Mesendoderm (in vitro differentiated cells): ENCODE data around the gene SLC6A20.

ENCODE experiments used
- DNase-seq: peaks from one replicate; pipeline ENCODE4 v3.0.0; 2013
- H2AK5ac ChIP-seq: 2 replicates; pipeline ENCODE4 v1.6.1; 2013; ENCODE audit warnings: low read length, inconsistent platforms
- H2BK120ac ChIP-seq: 2 replicates; pipeline ENCODE4 v1.6.1; 2013; ENCODE audit warnings: low read depth, mild to moderate bottlenecking, low read length, moderate library complexity, mixed read lengths
- H2BK15ac ChIP-seq: replicated peaks from 2 replicates; pipeline ENCODE4 v1.6.1; 2013; ENCODE audit warnings: low read depth, mild to moderate bottlenecking, moderate library complexity
- H2BK5ac ChIP-seq: 2 replicates; pipeline ENCODE4 v1.6.1; 2013; ENCODE audit warnings: low read length, inconsistent platforms
- H3K18ac ChIP-seq: 2 replicates; pipeline ENCODE4 v1.6.1; 2013; ENCODE audit warnings: mild to moderate bottlenecking, low read length, mixed read lengths
- H3K23ac ChIP-seq: one replicate; pipeline ENCODE4 v1.6.1; 2013; ENCODE audit warnings: low read length
- H3K27ac ChIP-seq: 2 replicates; pipeline ENCODE4 v1.5.1; 2013; ENCODE audit warnings: low read depth, mild to moderate bottlenecking, inconsistent platforms, low read length, moderate library complexity
- H3K27me3 ChIP-seq: 2 replicates; pipeline ENCODE4 v1.6.1; 2013; ENCODE audit warnings: low read length, control low read depth, mild to moderate bottlenecking, inconsistent platforms; ENCODE audit not compliant: insufficient read depth, poor library complexity
- H3K36me3 ChIP-seq: 2 replicates; pipeline ENCODE4 v1.6.1; 2013; ENCODE audit warnings: low read length, inconsistent platforms; ENCODE audit not compliant: control insufficient read depth, insufficient read depth
- H3K4ac ChIP-seq: one replicate; pipeline ENCODE4 v1.6.1; 2013; ENCODE audit warnings: low read depth, mild to moderate bottlenecking, low read length, moderate library complexity
- H3K4me1 ChIP-seq: 2 replicates; pipeline ENCODE4 v1.6.1; 2013; ENCODE audit warnings: low read depth, low read length, inconsistent platforms; ENCODE audit not compliant: control insufficient read depth
- H3K4me2 ChIP-seq: 2 replicates; pipeline ENCODE4 v1.6.1; 2013; ENCODE audit warnings: low read length
- H3K4me3 ChIP-seq: 2 replicates; pipeline ENCODE4 v1.5.1; 2013; ENCODE audit warnings: mild to moderate bottlenecking, low read length
- H3K56ac ChIP-seq: one replicate; pipeline ENCODE4 v1.6.1; 2013; ENCODE audit warnings: low read length
- H3K79me1 ChIP-seq: 2 replicates; pipeline ENCODE4 v1.6.1; 2013; ENCODE audit warnings: low read length, inconsistent platforms
- H3K79me2 ChIP-seq: 2 replicates; pipeline ENCODE4 v1.6.1; 2013; ENCODE audit warnings: mild to moderate bottlenecking, low read length; ENCODE audit not compliant: control insufficient read depth, insufficient read depth
- H3K9ac ChIP-seq: 2 replicates; pipeline ENCODE4 v1.6.1; 2013; ENCODE audit warnings: low read length, inconsistent platforms
- H4K5ac ChIP-seq: one replicate; pipeline ENCODE4 v1.6.1; 2013; ENCODE audit warnings: low read length
- H4K8ac ChIP-seq: one replicate; pipeline ENCODE4 v1.6.1; 2013; ENCODE audit warnings: low read depth, mild to moderate bottlenecking, control low read depth, low read length, moderate library complexity
- WGBS: extraction: QIAGEN DNeasy Blood & Tissue Kit; methylation state at CpG from one replicate; pipeline ENCODE4 v1.1.7; 2013; ENCODE audit warnings: low lambda C conversion rate, missing lambda C conversion rate; ENCODE audit not compliant: insufficient coverage; ENCODE audit errors: extremely low coverage; 5-methylcytosine and 5-hydroxymethylcytosine counted together

SLC6A20 gene

GRCh38 chr3:45807133-45807532, 10.8 kb upstream of the SLC6A20 start:
- H2AK5ac ChIP-seq, result no peak overlapping the region
- no peak overlapping the region for H3K4me3 ChIP-seq
- no peak overlapping the region for H3K56ac ChIP-seq
- no peak overlapping the region for H3K4ac ChIP-seq
- no peak overlapping the region for H2BK5ac ChIP-seq
- no peaks in the 10 kb centered on the region for H3K79me1 ChIP-seq
- no peak overlapping the region for H3K4me2 ChIP-seq
- H3K36me3 ChIP-seq, result no peaks in the 10 kb centered on the region
- no peak overlapping the region for H4K5ac ChIP-seq
- H3K9ac ChIP-seq, result no peak overlapping the region
- DNase-seq, result no peak
- H2BK120ac ChIP-seq, result no peak overlapping the region
- H4K8ac ChIP-seq, result no peak overlapping the region
- no peak overlapping the region for H3K23ac ChIP-seq
- H2BK15ac ChIP-seq, result no peak overlapping the region
- H3K79me2 ChIP-seq, result no peaks in the 10 kb centered on the region
- no CpG with 5 or more reads among the region's 3 CpGs for WGBS
- no peak overlapping the region for H3K27ac ChIP-seq
- H3K18ac ChIP-seq, result no peak overlapping the region
- no peaks in the 10 kb centered on the region for H3K4me1 ChIP-seq
- H3K27me3 ChIP-seq, result no peaks in the 10 kb centered on the region

GRCh38 chr3:45806072-45806471, 9.7 kb upstream of the SLC6A20 start:
- no peaks in the 10 kb centered on the region for H3K36me3 ChIP-seq
- no peak overlapping the region for H4K8ac ChIP-seq
- H3K4ac ChIP-seq, result no peak overlapping the region
- H3K79me1 ChIP-seq, result no peaks in the 10 kb centered on the region
- no peak for DNase-seq
- no peak overlapping the region for H3K18ac ChIP-seq
- H3K27ac ChIP-seq, result no peak overlapping the region
- no peak overlapping the region for H2AK5ac ChIP-seq
- H3K56ac ChIP-seq, result no peak overlapping the region
- no peak overlapping the region for H3K4me2 ChIP-seq
- no peak overlapping the region for H3K23ac ChIP-seq
- no peak overlapping the region for H3K4me3 ChIP-seq
- H4K5ac ChIP-seq, result no peak overlapping the region
- H2BK15ac ChIP-seq, result no peak overlapping the region
- no CpG with 5 or more reads among the region's 3 CpGs for WGBS
- no peak overlapping the region for H2BK120ac ChIP-seq
- H3K27me3 ChIP-seq, result no peaks in the 10 kb centered on the region
- H3K4me1 ChIP-seq, result no peaks in the 10 kb centered on the region
- H3K79me2 ChIP-seq, result no peaks in the 10 kb centered on the region
- H3K9ac ChIP-seq, result no peak overlapping the region
- no peak overlapping the region for H2BK5ac ChIP-seq

GRCh38 chr3:45803252-45803935, 7.1 kb upstream of the SLC6A20 start:
- Histone ChIP-seq H3K4me3 (no peak overlapping the region), H3K4ac (no peak overlapping the region), H2BK15ac (no peak overlapping the region), H3K56ac (no peak overlapping the region), H3K79me1 (no peaks in the 10 kb centered on the region), H3K4me2 (no peak overlapping the region), H3K9ac (no peak overlapping the region), H2AK5ac (no peak overlapping the region), H3K27me3 (no peaks in the 10 kb centered on the region), H3K18ac (no peak overlapping the region), H3K36me3 (no peaks in the 10 kb centered on the region), H3K27ac (no peak overlapping the region), H4K8ac (no peak overlapping the region), H2BK120ac (no peak overlapping the region), H3K4me1 (no peaks in the 10 kb centered on the region), H4K5ac (no peak overlapping the region), H3K79me2 (no peaks in the 10 kb centered on the region), H2BK5ac (no peak overlapping the region), H3K23ac (no peak overlapping the region)
- no CpG with 5 or more reads among the region's 5 CpGs for WGBS
- no peak for DNase-seq

- Histone ChIP-seq H3K56ac (no peak overlapping the region), H3K4me2 (no peak overlapping the region), H3K4me3 (no peak overlapping the region), H3K4me1 (no peaks in the 10 kb centered on the region), H4K8ac (no peak overlapping the region), H2BK120ac (no peak overlapping the region), H2BK5ac (no peak overlapping the region), H3K36me3 (no peaks in the 10 kb centered on the region), H3K9ac (no peak overlapping the region), H3K18ac (no peak overlapping the region), H3K27me3 (peaks cover 2% of the 10 kb centered on the region), H3K23ac (no peak overlapping the region), H4K5ac (no peak overlapping the region), H3K27ac (no peak overlapping the region), H3K79me2 (no peaks in the 10 kb centered on the region), H3K79me1 (no peaks in the 10 kb centered on the region), H2AK5ac (no peak overlapping the region), H3K4ac (no peak overlapping the region), H2BK15ac (no peak overlapping the region)
- no peak for DNase-seq
- no CpG with 5 or more reads among the region's 9 CpGs for WGBS
Measured at GRCh38 chr3:45802146-45802545, 5.8 kb upstream of the SLC6A20 start.

- H3K79me2 ChIP-seq, result no peaks in the 10 kb centered on the region
- H3K18ac ChIP-seq, result no peak overlapping the region
- no peak overlapping the region for H4K8ac ChIP-seq
- H3K4me3 ChIP-seq, result no peak overlapping the region
- H3K4me2 ChIP-seq, result no peak overlapping the region
- H2BK120ac ChIP-seq, result no peak overlapping the region
- no peak overlapping the region for H3K56ac ChIP-seq
- H2BK5ac ChIP-seq, result no peak overlapping the region
- H3K4me1 ChIP-seq, result no peaks in the 10 kb centered on the region
- H3K79me1 ChIP-seq, result no peaks in the 10 kb centered on the region
- H3K23ac ChIP-seq, result no peak overlapping the region
- no peak for DNase-seq
- H2BK15ac ChIP-seq, result no peak overlapping the region
- no CpG with 5 or more reads among the region's 4 CpGs for WGBS
- H2AK5ac ChIP-seq, result no peak overlapping the region
- no peak overlapping the region for H3K27ac ChIP-seq
- H4K5ac ChIP-seq, result no peak overlapping the region
- H3K4ac ChIP-seq, result no peak overlapping the region
- peaks cover 11% of the 10 kb centered on the region for H3K27me3 ChIP-seq
- H3K9ac ChIP-seq, result no peak overlapping the region
- no peaks in the 10 kb centered on the region for H3K36me3 ChIP-seq
Measured at GRCh38 chr3:45800611-45801010, 4.3 kb upstream of the SLC6A20 start.

GRCh38 chr3:45799586-45799985, 3.2 kb upstream of the SLC6A20 start:
- H2BK5ac ChIP-seq, result no peak overlapping the region
- H4K5ac ChIP-seq, result no peak overlapping the region
- no peak overlapping the region for H2BK15ac ChIP-seq
- no peak overlapping the region for H2BK120ac ChIP-seq
- no peak overlapping the region for H3K18ac ChIP-seq
- H2AK5ac ChIP-seq, result no peak overlapping the region
- no peak overlapping the region for H3K27ac ChIP-seq
- H3K56ac ChIP-seq, result no peak overlapping the region
- no peaks in the 10 kb centered on the region for H3K4me1 ChIP-seq
- H3K27me3 ChIP-seq, result peaks cover 16% of the 10 kb centered on the region
- no peak overlapping the region for H4K8ac ChIP-seq
- H3K4ac ChIP-seq, result no peak overlapping the region
- H3K79me1 ChIP-seq, result no peaks in the 10 kb centered on the region
- H3K79me2 ChIP-seq, result no peaks in the 10 kb centered on the region
- H3K9ac ChIP-seq, result no peak overlapping the region
- H3K23ac ChIP-seq, result no peak overlapping the region
- H3K4me2 ChIP-seq, result no peak overlapping the region
- DNase-seq, result no peak
- no CpG with 5 or more reads among the region's 2 CpGs for WGBS
- H3K36me3 ChIP-seq, result no peaks in the 10 kb centered on the region
- H3K4me3 ChIP-seq, result no peak overlapping the region
